Measurements from ENCODE around the gene GJD4.

- TF ChIP-seq POLR2A (IDR thresholded peaks at IDR 0.05; ENCODE audit: low read depth, low read length) (no peak), POLR2AphosphoS5 (IDR thresholded peaks at IDR 0.05; ENCODE audit: low read depth, low read length) (no peak), TAF1 (IDR thresholded peaks at IDR 0.05; ENCODE audit: borderline replicate concordance, low read depth, low read length) (no peak)
Measured at GRCh38 chr10:35585903-35586535, 19.1 kb upstream of the GJD4 start.

All from GM12892 (cell line).